ENCODE data around the gene MTUS2.
"Not testable (repeated sequence)": the region's sequence is repeated elsewhere in the genome, so short reads cannot be mapped to it uniquely, and the experiment has no call there.

Gene MTUS2

GRCh38 chr13:29170436-29171082 lies 350.4 kb downstream of the MTUS2 start:
- no peak for DNase-seq

DNA sequence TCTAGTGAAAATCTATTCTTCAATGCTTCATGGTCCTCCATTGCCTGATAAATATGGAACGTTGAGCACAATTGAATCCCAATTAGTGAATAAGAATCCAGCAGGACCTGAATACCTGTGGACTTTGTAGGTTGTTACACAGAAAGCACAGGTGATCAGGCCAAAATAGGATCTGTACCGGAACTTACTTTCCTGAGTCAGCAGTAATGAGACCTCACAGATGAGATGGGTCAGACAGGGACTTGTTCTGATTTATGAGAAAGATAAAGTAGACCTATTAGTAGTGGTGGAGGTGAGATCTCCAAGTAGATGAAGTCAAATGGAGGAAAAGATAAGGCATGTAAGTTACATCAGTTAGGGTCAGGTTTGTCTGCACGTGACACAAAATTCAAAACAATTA lies 351.1 kb downstream of the MTUS2 start:
- no peak for DNase-seq

- DNase-seq = no peak
These were observed 354.0 kb downstream of the MTUS2 start for GRCh38 chr13:29174093-29174492.

DNA sequence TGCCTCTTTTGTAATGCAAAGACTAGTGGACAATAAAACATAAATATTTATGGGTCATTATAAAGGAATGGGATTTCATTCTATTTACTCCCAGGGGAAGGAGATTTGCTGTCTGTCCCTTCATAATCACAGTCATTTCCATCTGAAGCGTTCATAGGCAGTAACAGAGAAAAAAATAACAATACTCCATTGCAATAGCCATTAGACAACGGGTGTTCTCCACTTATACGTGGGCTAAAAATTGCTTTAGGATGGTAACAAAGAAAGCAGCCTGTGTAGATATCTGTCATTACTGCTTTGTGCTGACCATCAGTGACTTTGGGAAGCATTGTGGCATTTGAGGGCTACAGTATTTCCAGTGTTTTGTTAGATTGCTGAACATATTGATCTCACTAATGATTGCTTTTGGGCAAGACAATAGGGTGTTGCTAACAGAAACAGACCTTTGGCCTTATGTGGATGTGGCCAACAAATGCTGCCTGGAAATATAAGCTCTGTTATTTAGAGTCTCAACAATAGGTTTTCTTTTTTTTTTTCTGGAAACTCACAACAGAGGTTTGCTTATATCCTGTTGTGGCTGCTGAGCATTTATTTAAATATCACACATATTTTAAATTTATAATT lies 355.2 kb downstream of the MTUS2 start:
- no peak for DNase-seq

DNA sequence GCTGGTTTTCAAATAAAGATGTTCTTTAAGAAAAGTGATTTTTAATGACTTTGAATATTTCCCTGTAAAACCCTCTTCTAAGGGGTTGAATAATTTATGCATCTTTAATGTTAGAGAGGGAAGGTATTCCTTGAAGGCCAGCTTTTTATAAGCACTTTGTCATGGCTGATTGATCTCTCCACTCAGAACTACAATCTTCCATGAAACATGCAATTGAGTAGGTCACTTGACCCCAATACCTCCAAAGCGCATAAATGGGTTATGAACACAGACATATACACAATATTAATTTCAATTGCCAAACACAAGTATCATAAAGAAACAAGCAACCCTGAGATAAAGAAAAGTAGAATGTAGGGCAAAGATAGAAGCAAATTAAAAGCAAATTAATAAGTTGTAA lies 359.9 kb downstream of the MTUS2 start:
- peak; percentile 48 for DNase-seq

DNA sequence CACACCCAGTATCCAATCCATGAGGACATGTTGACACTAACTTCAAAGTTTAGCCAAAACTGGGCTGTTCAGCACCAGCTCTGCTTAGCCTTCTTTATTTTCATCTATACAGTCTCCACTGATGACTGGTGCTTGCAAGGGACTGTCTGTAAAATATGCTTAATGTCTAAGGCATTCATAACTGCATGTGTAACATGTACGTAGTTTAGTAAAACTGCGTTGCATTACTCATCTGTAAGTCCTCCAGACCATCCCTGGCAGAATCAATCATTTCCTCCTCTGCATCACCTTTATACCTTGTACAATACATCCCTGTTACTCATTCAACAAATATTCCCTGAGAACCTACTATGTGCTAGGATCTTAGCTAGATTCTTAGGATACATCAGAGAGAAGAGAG lies 362.1 kb downstream of the MTUS2 start:
- DNase-seq = no peak

GRCh38 chr13:29185926-29186325 lies 365.8 kb downstream of the MTUS2 start:
- no peak for DNase-seq

DNA sequence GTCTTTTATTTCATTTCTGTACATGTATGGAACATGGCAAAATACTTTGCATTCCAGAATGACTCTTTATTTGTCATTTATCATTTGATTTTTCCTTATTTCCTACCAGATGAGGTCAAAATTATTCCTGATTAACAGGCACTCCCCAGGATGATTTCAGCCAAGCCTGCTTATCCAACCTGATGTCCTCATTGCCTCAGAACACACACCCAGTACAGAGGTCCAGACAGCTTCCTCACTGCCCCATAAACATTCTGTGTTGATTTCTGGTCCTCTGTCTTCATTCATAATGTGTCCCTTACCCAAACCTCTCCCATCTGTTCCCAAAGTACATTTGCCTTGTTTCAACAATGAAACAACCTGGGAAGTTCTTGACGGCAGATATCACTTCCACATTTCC lies 367.4 kb downstream of the MTUS2 start:
- DNase-seq = no peak

GRCh38 chr13:29190298-29190697 lies 370.2 kb downstream of the MTUS2 start:
- no peak for DNase-seq

GRCh38 chr13:29193083-29193482 lies 372.9 kb downstream of the MTUS2 start:
- no peak for DNase-seq

GRCh38 chr13:29195456-29195855 lies 375.3 kb downstream of the MTUS2 start:
- DNase-seq = no peak

DNA sequence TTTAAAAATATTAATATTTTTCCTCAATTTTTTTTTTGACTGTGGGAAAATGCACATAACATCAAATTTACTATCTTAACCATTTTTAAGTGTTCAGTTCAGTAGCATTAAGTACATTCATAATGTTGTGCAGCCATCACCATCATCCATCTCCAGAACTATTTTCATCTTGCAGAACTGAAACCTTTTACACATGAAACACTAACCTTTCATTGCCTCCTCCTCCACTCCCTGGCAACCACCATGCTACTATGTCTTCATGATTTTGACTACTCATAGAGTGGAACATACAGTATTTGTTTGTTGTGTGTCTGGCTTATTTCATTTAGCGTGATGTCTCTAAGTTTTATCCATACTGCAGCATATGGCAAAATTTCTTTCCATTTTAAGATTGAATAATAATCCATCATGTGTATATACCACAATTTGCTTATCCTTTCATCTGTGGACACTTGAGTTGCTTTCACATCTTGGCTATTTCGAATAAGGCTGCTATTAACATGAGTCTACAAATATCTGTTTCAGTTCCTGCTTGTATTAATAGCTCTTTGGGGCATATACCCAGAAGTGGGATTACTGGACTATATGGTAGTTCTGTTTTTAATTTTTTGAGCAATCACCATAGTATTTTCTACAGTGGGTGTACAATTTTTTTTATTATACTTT lies 376.4 kb downstream of the MTUS2 start:
- DNase-seq = no peak

- DNase-seq = not testable (repeated sequence)
These were observed 382.6 kb downstream of the MTUS2 start for GRCh38 chr13:29202753-29203152.

DNA sequence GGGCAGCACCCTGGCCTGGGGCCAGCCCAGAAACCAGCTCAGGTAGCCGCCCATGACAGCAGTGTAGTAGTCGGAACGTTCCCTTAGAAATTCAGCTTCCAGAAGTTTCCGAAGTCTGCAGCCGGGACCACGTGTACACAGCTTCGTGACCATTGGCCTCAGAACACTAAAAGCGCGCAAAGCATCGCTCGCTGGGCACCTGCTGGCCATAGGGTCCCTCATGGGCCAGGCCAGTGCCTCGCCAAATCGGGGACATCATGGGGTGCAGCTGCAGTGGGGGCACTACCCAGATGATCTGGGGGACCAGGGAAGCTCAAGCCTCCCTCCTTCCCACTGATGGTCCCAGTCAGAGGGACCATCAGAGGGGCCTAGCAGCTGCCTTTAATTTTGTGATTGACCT lies 384.5 kb downstream of the MTUS2 start:
- DNase-seq = no peak

GRCh38 chr13:29210676-29211075 lies 390.5 kb downstream of the MTUS2 start:
- no peak for DNase-seq

- not testable (repeated sequence) for DNase-seq
These were observed 391.0 kb downstream of the MTUS2 start for GRCh38 chr13:29211162-29211561.

DNA sequence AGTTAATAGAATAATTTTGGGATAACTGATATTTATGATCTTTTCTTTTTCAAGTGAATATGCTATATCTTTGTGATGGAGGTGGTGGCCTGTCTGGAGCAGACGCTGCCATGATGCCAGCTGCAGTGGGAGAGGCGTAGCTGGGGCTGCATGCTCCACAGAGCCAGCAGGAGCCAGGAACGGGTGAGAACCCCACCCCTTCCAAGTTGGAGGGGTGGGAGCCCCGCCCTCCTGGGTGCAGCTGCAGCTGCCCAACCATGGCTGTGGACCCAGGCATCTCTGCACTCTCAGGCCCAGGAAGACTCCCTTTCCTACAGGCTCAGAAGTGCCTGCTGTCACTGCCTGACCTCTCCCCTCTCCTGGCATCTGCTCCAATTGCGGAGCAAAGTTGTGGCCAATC lies 402.3 kb downstream of the MTUS2 start:
- DNase-seq = no peak

GRCh38 chr13:29224206-29224605 lies 404.1 kb downstream of the MTUS2 start:
- DNase-seq = no peak

GRCh38 chr13:29227576-29227975 lies 407.4 kb downstream of the MTUS2 start:
- no peak for DNase-seq

DNA sequence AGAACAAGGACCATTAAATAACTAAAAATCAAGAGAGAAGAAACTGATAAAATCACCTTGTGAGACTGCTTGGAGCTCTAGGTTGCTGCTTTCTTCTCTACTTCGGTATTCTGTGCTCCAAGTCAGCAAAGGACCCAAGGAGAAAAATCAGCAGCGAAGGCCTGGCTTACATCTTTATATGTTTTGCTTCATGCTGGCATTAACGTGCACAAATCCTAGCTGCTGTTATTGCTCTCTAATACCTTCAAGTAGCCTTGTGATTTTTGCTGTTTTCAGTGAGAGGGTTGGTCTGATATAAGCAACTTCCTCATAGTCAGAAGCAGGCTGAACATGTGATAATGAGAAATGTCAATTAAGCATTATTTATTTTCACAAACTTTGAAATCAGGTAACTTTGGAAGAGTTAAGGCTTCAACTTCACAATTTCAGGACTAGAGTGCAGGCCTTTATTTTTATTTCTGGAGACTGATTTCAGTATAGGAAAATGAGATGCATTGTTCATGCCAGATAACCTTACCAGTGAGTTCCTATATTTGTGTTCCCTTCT lies 410.2 kb downstream of the MTUS2 start:
- no peak for DNase-seq

DNA sequence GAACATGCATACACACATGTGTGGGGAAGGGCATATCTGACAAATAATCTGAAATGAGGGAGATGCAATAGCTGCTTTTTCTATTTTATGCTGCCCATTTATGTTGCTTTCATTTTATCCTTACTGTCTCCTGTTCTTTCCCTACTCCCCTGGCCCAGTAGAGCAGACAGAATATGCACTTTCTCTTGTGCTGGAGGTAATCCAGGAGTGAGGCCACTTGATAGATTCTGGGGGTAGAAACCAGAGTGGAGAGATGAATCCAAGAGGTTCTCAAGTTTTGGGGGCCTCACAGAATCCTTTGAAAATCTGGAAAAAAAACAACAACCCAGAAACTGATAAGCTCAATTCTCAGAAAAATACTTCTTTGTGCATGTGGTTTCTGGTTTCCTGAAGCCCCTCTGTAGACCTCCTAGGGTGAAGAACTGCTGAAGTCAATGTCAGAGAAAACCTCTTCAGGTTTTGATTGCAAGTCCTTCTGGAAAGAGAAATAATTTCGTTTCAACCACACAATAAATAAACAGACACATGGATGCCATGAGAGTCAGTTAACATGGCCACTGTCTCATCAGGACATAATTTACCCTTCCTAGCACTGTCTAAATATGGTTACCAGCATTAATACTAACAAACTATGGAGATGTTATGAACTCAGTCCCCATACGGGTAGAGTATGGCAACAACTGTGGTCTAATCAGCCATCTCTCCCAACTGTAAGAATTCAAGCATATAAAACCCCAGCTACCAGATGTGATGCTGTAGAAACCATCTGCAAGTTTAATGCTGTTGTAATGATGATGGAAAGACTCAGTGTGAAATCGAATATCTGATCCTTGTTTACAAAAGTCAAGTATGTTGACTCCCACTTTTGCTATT lies 419.8 kb downstream of the MTUS2 start:
- DNase-seq = no peak

- no peak for DNase-seq
These were observed 434.7 kb downstream of the MTUS2 start for GRCh38 chr13:29254626-29255370.

Measured in DMS79 (cell line).